ENCODE data around the gene C10orf71. TPM values are rescaled to one million over a fixed set of nuclear protein-coding genes. Genes with fewer than 3 reads are reported as not detected.
A peak's percentile ranks its signal among the peaks of the same experiment; 100 is the strongest.

C10orf71 gene
- total RNA-seq, 1 experiment from 2014 or later, result not detected

- TF ChIP-seq CEBPB (IDR thresholded peaks at IDR 0.05; ENCODE audit: low read depth), result no peak
- no peak for TF ChIP-seq EZH2phosphoT487 (IDR thresholded peaks at IDR 0.05; ENCODE audit: borderline replicate concordance)
- TF ChIP-seq, protein P1, sequence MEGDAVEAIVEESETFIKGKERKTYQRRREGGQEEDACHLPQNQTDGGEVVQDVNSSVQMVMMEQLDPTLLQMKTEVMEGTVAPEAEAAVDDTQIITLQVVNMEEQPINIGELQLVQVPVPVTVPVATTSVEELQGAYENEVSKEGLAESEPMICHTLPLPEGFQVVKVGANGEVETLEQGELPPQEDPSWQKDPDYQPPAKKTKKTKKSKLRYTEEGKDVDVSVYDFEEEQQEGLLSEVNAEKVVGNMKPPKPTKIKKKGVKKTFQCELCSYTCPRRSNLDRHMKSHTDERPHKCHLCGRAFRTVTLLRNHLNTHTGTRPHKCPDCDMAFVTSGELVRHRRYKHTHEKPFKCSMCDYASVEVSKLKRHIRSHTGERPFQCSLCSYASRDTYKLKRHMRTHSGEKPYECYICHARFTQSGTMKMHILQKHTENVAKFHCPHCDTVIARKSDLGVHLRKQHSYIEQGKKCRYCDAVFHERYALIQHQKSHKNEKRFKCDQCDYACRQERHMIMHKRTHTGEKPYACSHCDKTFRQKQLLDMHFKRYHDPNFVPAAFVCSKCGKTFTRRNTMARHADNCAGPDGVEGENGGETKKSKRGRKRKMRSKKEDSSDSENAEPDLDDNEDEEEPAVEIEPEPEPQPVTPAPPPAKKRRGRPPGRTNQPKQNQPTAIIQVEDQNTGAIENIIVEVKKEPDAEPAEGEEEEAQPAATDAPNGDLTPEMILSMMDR (IDR thresholded peaks at IDR 0.05 in 2 of 3, conservative IDR thresholded peaks at IDR 0.05 in 1 of 3; ENCODE audit: borderline replicate concordance in 1 of 3, insufficient read depth in 1 of 3, low read depth in 2 of 3, low read length in 2 of 3), result peak in 2 of 3 experiments; percentile 72 to 73; a peak in 4 of 6 replicates
- TF ChIP-seq, protein P2, sequence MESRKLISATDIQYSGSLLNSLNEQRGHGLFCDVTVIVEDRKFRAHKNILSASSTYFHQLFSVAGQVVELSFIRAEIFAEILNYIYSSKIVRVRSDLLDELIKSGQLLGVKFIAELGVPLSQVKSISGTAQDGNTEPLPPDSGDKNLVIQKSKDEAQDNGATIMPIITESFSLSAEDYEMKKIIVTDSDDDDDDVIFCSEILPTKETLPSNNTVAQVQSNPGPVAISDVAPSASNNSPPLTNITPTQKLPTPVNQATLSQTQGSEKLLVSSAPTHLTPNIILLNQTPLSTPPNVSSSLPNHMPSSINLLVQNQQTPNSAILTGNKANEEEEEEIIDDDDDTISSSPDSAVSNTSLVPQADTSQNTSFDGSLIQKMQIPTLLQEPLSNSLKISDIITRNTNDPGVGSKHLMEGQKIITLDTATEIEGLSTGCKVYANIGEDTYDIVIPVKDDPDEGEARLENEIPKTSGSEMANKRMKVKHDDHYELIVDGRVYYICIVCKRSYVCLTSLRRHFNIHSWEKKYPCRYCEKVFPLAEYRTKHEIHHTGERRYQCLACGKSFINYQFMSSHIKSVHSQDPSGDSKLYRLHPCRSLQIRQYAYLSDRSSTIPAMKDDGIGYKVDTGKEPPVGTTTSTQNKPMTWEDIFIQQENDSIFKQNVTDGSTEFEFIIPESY (IDR thresholded peaks at IDR 0.05; ENCODE audit: extremely low read depth, insufficient replicate concordance, low read length), result no peak
- H3K9me3 ChIP-seq (ENCODE audit: control insufficient read depth in 1 of 2, insufficient read depth in 1 of 2, low read depth in 1 of 2, low read length in 2 of 2), result no peaks in the 10 kb centered on the region
- no peaks in the 10 kb centered on the region for H3K79me2 ChIP-seq (ENCODE audit: insufficient read depth, low read length)
- DNase-seq (ENCODE audit: low read depth, low spot score), result no peak
- H3K27me3 ChIP-seq (ENCODE audit: insufficient read depth, low read length), result peaks cover 25% of the 10 kb centered on the region; the same call in 1 of the 2 replicates
- no peak overlapping the region for H3K4me2 ChIP-seq (ENCODE audit: low read length)
- H4K20me1 ChIP-seq (ENCODE audit: insufficient read depth), result no peaks in the 10 kb centered on the region
- no peak overlapping the region for H2AFZ ChIP-seq (ENCODE audit: low read depth, low read length, poor library complexity, severe bottlenecking)
- no peak overlapping the region for H3K9ac ChIP-seq (ENCODE audit: low read length)
- ChIA-PET CTCF (no interaction called here), POLR2A (no interaction called here), RAD21 (ENCODE audit: low non-redundant PET in 1 of 2, low total read pairs in 2 of 2, uncharacterized antibody in 2 of 2, unreplicated experiment in 2 of 2) (no interaction called here)
- peak; percentile 77 for ATAC-seq
- H3K4me3 ChIP-seq (replicated peaks in 1 of 2; ENCODE audit: low read depth in 1 of 2, low read length in 2 of 2), result no peak overlapping the region
- H3K9me2 ChIP-seq (ENCODE audit: insufficient read depth), result no peaks in the 10 kb centered on the region
- no TSS peak for BruUV-seq (replicated peaks)
- H3K27ac ChIP-seq (ENCODE audit: low read depth, low read length), result no peak overlapping the region
- no peaks in the 10 kb centered on the region for H3K36me3 ChIP-seq (ENCODE audit: control insufficient read depth in 1 of 2, insufficient read depth in 2 of 2, low read length in 2 of 2)
- intact Hi-C loops (cut with micrococcal nuclease), result no loop called here
- H3K4me1 ChIP-seq (ENCODE audit: control insufficient read depth in 1 of 2, insufficient read depth in 2 of 2, low read length in 2 of 2), result no peaks in the 10 kb centered on the region
Measured at GRCh38 chr10:49281461-49281860, 17.5 kb upstream of the C10orf71 start.

- DNase-seq (ENCODE audit: low read depth, low spot score) (no peak), ATAC-seq (no peak)
- ChIA-PET CTCF (no interaction called here), POLR2A (no interaction called here), RAD21 (ENCODE audit: low non-redundant PET in 1 of 2, low total read pairs in 2 of 2, uncharacterized antibody in 2 of 2, unreplicated experiment in 2 of 2) (no interaction called here)
- H4K20me1 ChIP-seq (ENCODE audit: insufficient read depth), result no peaks in the 10 kb centered on the region
- no TSS peak for BruUV-seq (replicated peaks)
- H3K4me2 ChIP-seq (ENCODE audit: low read length), result no peak overlapping the region
- no peaks in the 10 kb centered on the region for H3K9me2 ChIP-seq (ENCODE audit: insufficient read depth)
- no peak overlapping the region for H3K9ac ChIP-seq (ENCODE audit: low read length)
- no peak overlapping the region for H3K4me3 ChIP-seq (replicated peaks in 1 of 2; ENCODE audit: low read depth in 1 of 2, low read length in 2 of 2)
- no peak overlapping the region for H2AFZ ChIP-seq (ENCODE audit: low read depth, low read length, poor library complexity, severe bottlenecking)
- H3K4me1 ChIP-seq (ENCODE audit: control insufficient read depth in 1 of 2, insufficient read depth in 2 of 2, low read length in 2 of 2), result no peaks in the 10 kb centered on the region
- no peaks in the 10 kb centered on the region for H3K9me3 ChIP-seq (ENCODE audit: control insufficient read depth in 1 of 2, insufficient read depth in 1 of 2, low read depth in 1 of 2, low read length in 2 of 2)
- TF ChIP-seq, protein P1 (IDR thresholded peaks at IDR 0.05 in 2 of 3, conservative IDR thresholded peaks at IDR 0.05 in 1 of 3; ENCODE audit: borderline replicate concordance in 1 of 3, insufficient read depth in 1 of 3, low read depth in 2 of 3, low read length in 2 of 3), result no peak
- TF ChIP-seq CEBPB (IDR thresholded peaks at IDR 0.05; ENCODE audit: low read depth) (no peak), SRF (IDR thresholded peaks at IDR 0.05; ENCODE audit: low read depth) (no peak), MAX (IDR thresholded peaks at IDR 0.05) (no peak), ZFX (IDR thresholded peaks at IDR 0.05) (no peak), FOSL1 (IDR thresholded peaks at IDR 0.05; ENCODE audit: low read depth) (no peak), POLR2AphosphoS5 (IDR thresholded peaks at IDR 0.05; ENCODE audit: low read depth, low read length) (no peak)
- H3K36me3 ChIP-seq (ENCODE audit: control insufficient read depth in 1 of 2, insufficient read depth in 2 of 2, low read length in 2 of 2), result no peaks in the 10 kb centered on the region
- H3K79me2 ChIP-seq (ENCODE audit: insufficient read depth, low read length), result no peaks in the 10 kb centered on the region
- intact Hi-C loops (cut with micrococcal nuclease), result no loop called here
- H3K27me3 ChIP-seq (ENCODE audit: insufficient read depth, low read length), result peaks cover 25% of the 10 kb centered on the region; the same call in 1 of the 2 replicates
- H3K27ac ChIP-seq (ENCODE audit: low read depth, low read length), result no peak overlapping the region
Measured at GRCh38 chr10:49282306-49282705, 16.7 kb upstream of the C10orf71 start.

Measured in HCT116 (cell line).